ENCODE data around the gene UMOD.

Gene UMOD

GRCh38 chr16:20352615-20353014, at the start of gene UMOD:
Gene UMOD (minus strand): TSS chr16:20352715. CDS start chr16:20350737, 1,978 bp downstream.
- no peak for DNase-seq

- no peak for DNase-seq
Measured at GRCh38 chr16:20401475-20402016, 49.0 kb upstream of the UMOD start.

- no peak for DNase-seq
Measured at GRCh38 chr16:20401066-20401465, 48.6 kb upstream of the UMOD start.

GRCh38 chr16:20399185-20399584, 46.7 kb upstream of the UMOD start:
- DNase-seq = no peak

- no peak for DNase-seq
Measured at GRCh38 chr16:20398603-20399002, 46.1 kb upstream of the UMOD start.

GRCh38 chr16:20397468-20398074, 45.1 kb upstream of the UMOD start:
- DNase-seq = no peak

GRCh38 chr16:20396846-20397467, 44.4 kb upstream of the UMOD start:
- no peak for DNase-seq

GRCh38 chr16:20395946-20396345, 43.4 kb upstream of the UMOD start:
- DNase-seq = no peak

- no peak for DNase-seq
Measured at GRCh38 chr16:20393801-20394577, 41.5 kb upstream of the UMOD start.

- no peak for DNase-seq
Measured at GRCh38 chr16:20391045-20391444, 38.5 kb upstream of the UMOD start.

GRCh38 chr16:20388854-20389253, 36.3 kb upstream of the UMOD start:
- DNase-seq = no peak

- DNase-seq = no peak
Measured at GRCh38 chr16:20387978-20388377, 35.5 kb upstream of the UMOD start.

- peak in 1 of 2 experiments; percentile 38 for DNase-seq
Measured at GRCh38 chr16:20385844-20386832, 33.6 kb upstream of the UMOD start.

- DNase-seq = peak; percentile 26 to 62
Measured at GRCh38 chr16:20383106-20384029, 30.9 kb upstream of the UMOD start.

GRCh38 chr16:20382202-20382948, 29.9 kb upstream of the UMOD start:
- DNase-seq = no peak

- DNase-seq = no peak
Measured at GRCh38 chr16:20380782-20381181, 28.3 kb upstream of the UMOD start.

GRCh38 chr16:20377181-20377580, 24.7 kb upstream of the UMOD start:
- no peak for DNase-seq

GRCh38 chr16:20372701-20373100, 20.2 kb upstream of the UMOD start:
- no peak for DNase-seq

- DNase-seq = no peak
Measured at GRCh38 chr16:20369452-20370054, 17.0 kb upstream of the UMOD start.

- no peak for DNase-seq
Measured at GRCh38 chr16:20364051-20364450, 11.5 kb upstream of the UMOD start.

Measured in NCI-H446 (cell line).